HG02763 (cell line): ENCODE data around the gene C14orf119.

ENCODE experiments used
- ATAC-seq: cut with Tn5 transposase; IDR thresholded peaks from one replicate; pipeline ENCODE4 v1.9.1; 2021; ENCODE audit warnings: mild to moderate bottlenecking, moderate library complexity; ENCODE audit not compliant: unreplicated experiment

Gene C14orf119

GRCh38 chr14:23060536-23061260, 34.6 kb upstream of the C14orf119 start:
- ATAC-seq: no peak

GRCh38 chr14:23062002-23062401, 33.3 kb upstream of the C14orf119 start:
- ATAC-seq: no peak

- ATAC-seq: no peak
These were observed 31.7 kb upstream of the C14orf119 start for GRCh38 chr14:23063601-23064000.

DNA sequence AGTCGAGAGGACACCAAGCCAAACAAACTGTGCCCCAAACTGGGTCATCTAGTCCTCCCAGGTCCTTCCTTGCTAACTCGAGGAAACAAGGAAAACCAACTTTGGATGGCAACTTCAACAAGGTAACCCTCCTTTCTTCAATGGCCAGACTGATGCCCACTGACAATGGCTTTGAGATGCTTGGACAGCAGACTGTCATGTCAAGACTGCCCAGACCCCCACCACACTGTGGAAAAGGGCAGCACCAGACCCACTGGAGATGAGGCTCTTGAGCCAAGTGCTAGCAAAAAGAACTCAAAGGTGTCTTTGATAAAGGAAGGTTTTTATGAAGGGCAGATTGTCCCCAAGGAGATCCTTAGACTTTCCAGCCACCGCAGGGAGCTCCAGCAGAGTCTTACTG, 28.9 kb upstream of the C14orf119 start:
- no peak for ATAC-seq

- no peak for ATAC-seq
These were observed 28.2 kb upstream of the C14orf119 start for GRCh38 chr14:23066855-23067744.

- ATAC-seq: no peak
These were observed 27.2 kb upstream of the C14orf119 start for GRCh38 chr14:23067847-23068788.

- ATAC-seq: peak; percentile 57
These were observed 26.4 kb upstream of the C14orf119 start for GRCh38 chr14:23068789-23069412.

DNA sequence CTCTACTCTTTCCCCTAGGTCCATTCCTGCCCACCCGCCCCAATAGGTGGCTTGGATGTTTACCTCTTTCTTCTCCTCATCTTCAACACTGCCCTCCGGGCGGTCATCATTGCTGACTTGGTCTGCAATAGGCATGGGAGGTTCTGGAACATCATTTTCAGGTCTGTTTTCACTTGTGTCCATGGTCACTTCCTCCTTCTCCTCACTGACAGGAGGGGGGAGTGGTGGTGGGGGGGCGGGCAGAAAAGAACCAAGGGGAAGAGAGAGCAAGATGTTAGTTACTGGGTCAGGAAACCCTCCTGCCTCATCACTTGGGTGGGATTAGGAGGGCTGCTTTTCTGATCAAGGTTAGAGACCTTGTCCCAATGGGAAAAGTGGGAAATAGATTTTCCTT, 25.9 kb upstream of the C14orf119 start:
- no peak for ATAC-seq

DNA sequence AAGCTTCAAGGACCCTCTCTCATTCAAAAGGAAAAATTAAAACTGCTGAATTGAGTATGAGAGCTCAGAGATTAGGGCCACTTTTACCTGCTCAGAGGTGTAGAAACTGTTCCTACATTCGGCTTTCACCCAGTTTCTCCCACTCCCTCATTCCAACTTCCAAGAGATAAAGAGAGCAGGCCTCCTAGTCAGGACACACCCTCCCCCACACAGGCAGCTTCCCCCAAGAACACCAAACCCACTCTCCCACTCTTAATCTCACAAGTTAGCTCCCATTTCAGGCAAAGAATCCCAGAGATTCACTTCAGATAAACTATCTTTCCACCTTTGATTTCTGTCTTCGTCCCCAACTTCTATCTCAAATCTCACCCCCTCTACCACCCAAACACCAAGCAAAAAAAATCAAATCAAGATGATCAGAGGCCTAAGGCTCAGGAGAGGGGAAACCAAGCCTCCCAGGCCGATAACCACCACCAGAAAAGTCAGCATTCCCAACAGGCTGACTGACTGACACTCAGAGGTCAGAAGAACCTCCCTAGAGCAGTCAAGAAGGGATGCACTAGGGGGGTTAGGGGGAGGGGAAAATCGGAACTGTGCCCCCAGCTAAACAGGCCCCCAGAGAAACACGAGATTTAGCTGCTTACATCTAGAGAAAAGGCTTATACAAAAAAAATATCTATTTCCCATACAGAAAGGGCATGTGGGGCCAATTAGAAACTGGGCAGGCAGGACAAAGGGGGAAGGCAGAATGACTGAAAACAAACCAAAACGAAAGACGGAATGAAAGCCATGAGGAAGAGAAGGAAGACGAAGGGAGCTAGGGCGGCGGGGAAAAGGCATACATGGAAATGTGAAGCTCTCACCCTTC, 24.8 kb upstream of the C14orf119 start:
- ATAC-seq: no peak

DNA sequence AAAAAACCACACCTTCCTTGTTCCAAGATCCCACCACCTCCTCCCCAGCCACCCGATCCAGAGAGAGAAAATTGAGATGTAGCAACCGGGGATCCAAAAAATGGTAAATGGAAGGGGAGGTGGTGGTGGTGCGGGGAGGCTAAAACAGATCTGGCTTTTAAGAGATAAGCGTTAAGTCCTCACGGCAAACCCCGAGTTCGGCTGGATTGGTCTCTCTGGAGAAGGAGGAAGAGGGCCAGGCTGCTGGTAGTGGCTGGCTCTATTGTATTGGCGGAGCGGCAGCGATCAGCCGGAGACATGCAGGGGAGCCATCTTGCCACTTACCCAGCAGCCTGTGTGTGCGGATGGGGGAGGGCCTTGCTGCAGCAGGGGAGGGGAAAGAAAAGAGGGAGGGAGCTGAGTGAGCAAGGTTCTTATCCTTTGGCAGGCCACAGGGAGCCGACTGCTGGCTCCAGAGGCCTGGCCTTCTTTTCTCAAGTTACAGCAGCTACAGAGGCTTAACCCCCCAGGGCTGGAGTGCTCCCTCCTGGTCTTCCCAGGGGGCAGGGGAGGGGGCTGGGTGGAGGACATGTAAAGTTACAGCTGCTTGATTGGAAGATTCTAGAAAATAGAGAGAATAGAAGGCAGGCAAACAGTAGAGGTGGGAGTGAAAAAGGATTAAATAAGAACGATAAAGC, 23.9 kb upstream of the C14orf119 start:
- peak; percentile 89 for ATAC-seq

DNA sequence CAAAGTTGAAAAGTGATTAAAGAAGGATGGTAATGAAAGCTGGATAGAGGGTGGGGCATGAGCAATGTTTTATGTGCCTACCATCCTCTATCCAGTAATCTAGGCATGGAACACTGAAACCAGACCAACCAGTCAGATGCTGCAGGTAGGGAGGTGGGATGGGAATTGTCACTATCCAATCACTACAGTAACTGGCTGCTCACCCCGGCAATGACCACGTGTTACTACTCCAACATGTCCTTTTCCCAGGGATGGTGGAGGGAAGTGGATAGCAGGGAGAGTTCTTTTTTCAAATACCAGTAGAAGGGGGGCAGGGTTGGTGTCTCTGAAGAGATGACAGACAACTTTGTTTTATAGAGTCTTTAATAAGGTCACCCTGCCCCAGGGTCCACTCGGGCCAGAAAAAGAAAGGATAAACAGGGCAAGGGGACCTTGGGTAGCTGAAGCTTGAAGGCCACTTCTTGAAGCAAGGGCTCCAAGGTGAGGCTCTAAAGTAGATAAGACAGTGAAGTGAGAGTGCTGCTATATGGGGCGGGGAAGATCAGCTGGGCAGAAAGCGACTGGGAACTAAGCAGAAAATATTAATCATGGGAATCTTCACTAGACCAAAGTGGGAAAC, 23.3 kb upstream of the C14orf119 start:
- ATAC-seq: no peak

DNA sequence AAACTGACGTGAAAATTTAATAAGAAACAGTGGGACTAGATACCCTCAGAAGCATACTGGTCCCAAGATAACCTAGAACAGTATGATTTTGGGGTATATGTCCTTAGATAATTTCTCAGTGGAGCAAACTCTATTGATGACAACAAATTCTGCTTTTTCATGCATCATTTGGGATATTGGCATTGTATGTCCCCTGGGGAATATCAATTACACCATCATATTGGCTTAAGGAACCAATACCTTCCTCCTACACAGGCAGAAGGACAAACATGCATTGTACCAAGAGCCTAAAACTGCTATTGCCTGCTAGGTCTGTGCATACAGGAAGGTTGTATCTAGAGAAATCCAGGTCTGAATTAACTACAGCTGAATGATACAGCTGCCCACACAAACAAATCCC, 20.4 kb upstream of the C14orf119 start:
- no peak for ATAC-seq

GRCh38 chr14:23076785-23077408, 18.4 kb upstream of the C14orf119 start:
- no peak for ATAC-seq

DNA sequence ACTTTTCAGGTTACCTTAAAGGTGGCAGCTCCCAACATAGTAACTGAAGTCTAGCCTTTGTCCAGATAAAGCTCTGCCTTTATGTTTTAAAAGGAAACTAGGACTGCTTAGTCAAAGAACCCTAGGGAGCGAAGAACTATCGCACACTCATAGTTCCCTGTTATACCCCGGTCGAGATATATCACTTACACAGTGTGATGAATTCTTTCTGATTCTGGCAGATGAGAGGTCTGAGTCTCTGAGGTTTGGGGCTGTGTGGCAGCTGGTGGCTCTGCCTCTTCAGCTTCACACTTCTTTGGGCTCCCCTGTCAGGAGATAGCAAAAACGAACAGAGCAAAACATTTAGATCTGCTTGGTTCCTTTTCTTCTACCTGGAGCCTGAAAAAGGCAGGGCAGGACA, 17.3 kb upstream of the C14orf119 start:
- ATAC-seq: no peak

DNA sequence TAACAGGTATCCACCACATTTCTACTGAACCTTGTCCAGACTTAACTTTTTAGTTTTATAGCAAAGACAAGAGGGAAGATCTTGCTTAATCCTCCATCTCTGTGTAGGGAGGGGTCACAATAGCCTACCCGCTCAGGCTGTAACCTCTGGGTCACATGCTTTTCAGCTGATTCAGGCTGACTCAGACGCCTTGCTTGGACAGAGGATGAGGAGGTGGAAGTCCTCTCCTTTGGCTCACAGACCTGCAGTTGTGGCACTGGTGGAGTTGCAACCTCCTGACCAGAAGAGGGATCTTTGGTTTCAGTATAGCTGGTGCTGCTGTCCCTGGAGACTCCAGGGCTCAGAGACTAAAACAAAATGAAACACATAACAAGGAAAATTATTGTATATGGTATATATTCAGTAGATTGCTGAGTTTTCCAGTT, 16.6 kb upstream of the C14orf119 start:
- no peak for ATAC-seq

DNA sequence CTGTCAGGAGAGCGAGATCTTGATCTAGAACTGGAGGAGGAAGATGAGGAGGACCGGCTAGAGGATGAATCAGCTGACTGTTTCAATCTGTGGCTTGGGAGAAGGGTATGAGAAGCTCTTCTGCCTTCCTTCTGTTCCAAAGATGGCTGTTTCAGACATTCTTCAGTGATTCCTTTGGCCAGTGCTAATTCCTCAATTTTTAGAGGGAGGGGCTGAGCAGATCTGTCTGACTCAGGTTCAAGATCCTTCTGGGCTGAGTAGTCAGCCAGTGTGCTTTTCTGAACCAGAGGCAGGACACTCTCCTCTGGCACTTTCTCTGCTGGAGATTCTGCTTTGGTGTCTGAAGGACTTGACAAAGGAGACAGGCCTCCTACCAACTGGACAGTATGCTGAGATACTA, 15.6 kb upstream of the C14orf119 start:
- no peak for ATAC-seq

DNA sequence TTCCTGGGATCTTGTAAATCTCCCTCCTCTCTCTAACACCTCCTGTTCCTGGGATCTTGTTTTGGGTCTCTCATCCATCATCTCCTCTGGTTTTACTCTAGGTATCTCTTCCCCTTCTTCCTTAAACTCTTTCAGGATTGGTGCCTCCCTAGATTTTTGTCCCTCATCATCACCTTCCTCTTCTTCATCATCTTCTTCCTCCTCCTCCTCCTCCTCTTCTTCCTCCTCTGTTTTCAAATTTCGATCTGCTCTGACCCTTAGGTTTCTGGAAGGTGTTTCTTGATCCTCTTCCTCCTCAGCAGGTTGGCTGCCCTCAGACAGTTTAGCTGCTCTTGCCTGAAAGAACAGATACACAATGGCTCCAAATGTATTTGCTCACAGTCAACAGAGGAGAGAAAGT, 14.8 kb upstream of the C14orf119 start:
- ATAC-seq: no peak

- ATAC-seq: no peak
These were observed 9.8 kb upstream of the C14orf119 start for GRCh38 chr14:23085458-23085857.
